ENCODE data around the gene CASK. TPM values are rescaled to one million over a fixed set of nuclear protein-coding genes. Genes with fewer than 3 reads are reported as not detected.
A peak's percentile ranks its signal among the peaks of the same experiment; 100 is the strongest.

CASK gene
- total RNA-seq, 2 donors from 2014 or later = 35.6 to 95.6 TPM

- H3K36me3 Mint-ChIP-seq (ENCODE audit: low read depth) = peaks cover 6% of the 10 kb centered on the region
- no peaks in the 10 kb centered on the region for H3K27me3 Mint-ChIP-seq
- peaks cover 12% of the 10 kb centered on the region for H3K4me1 Mint-ChIP-seq
- no peak for ATAC-seq (replicated peaks)
- no peak overlapping the region for H3K4me3 Mint-ChIP-seq
- H3K9me3 Mint-ChIP-seq = no peaks in the 10 kb centered on the region
- H3K27ac Mint-ChIP-seq = no peak overlapping the region
Observed at GRCh38 chrX:41759817-41760216, 163.5 kb downstream of the CASK start.

- no peak overlapping the region for H3K27ac Mint-ChIP-seq
- H3K27me3 Mint-ChIP-seq = no peaks in the 10 kb centered on the region
- peaks cover 4% of the 10 kb centered on the region for H3K4me1 Mint-ChIP-seq
- peaks cover 6% of the 10 kb centered on the region for H3K36me3 Mint-ChIP-seq (ENCODE audit: low read depth)
- no peaks in the 10 kb centered on the region for H3K9me3 Mint-ChIP-seq
- no peak overlapping the region for H3K4me3 Mint-ChIP-seq
- ATAC-seq (replicated peaks) = no peak
Observed at GRCh38 chrX:41758401-41758800, 165.0 kb downstream of the CASK start.

GRCh38 chrX:41750716-41751115 lies 172.6 kb downstream of the CASK start:
- Mint-ChIP-seq H3K4me1 (no peaks in the 10 kb centered on the region), H3K4me3 (no peak overlapping the region), H3K36me3 (ENCODE audit: low read depth) (peaks cover 6% of the 10 kb centered on the region), H3K27ac (no peak overlapping the region), H3K27me3 (no peaks in the 10 kb centered on the region), H3K9me3 (no peaks in the 10 kb centered on the region)
- no peak for ATAC-seq (replicated peaks)

GRCh38 chrX:41739871-41740270 lies 183.5 kb downstream of the CASK start:
- Mint-ChIP-seq H3K36me3 (ENCODE audit: low read depth) (peaks cover 29% of the 10 kb centered on the region), H3K4me3 (no peak overlapping the region), H3K27me3 (no peaks in the 10 kb centered on the region), H3K27ac (no peak overlapping the region), H3K4me1 (peaks cover 14% of the 10 kb centered on the region), H3K9me3 (no peaks in the 10 kb centered on the region)
- ATAC-seq (replicated peaks) = no peak

- no peak overlapping the region for H3K4me3 Mint-ChIP-seq
- H3K4me1 Mint-ChIP-seq = peaks cover 8% of the 10 kb centered on the region
- ATAC-seq (replicated peaks) = peak; percentile 19
- H3K27me3 Mint-ChIP-seq = no peaks in the 10 kb centered on the region
- H3K9me3 Mint-ChIP-seq = no peaks in the 10 kb centered on the region
- peaks cover 11% of the 10 kb centered on the region for H3K36me3 Mint-ChIP-seq (ENCODE audit: low read depth)
- no peak overlapping the region for H3K27ac Mint-ChIP-seq
Observed at GRCh38 chrX:41737065-41737464, 186.3 kb downstream of the CASK start.

- Mint-ChIP-seq H3K36me3 (ENCODE audit: low read depth) (peaks cover 13% of the 10 kb centered on the region), H3K4me1 (peaks cover 8% of the 10 kb centered on the region), H3K4me3 (peak overlapping the region; percentile 32), H3K27me3 (no peaks in the 10 kb centered on the region), H3K9me3 (no peaks in the 10 kb centered on the region), H3K27ac (peak overlapping the region; percentile 16)
- ATAC-seq (replicated peaks) = peak; percentile 37
Observed at GRCh38 chrX:41734530-41734929, 188.8 kb downstream of the CASK start.

GRCh38 chrX:41733939-41734338 lies 189.4 kb downstream of the CASK start:
- Mint-ChIP-seq H3K4me1 (peaks cover 8% of the 10 kb centered on the region), H3K4me3 (peak overlapping the region; percentile 32), H3K27me3 (no peaks in the 10 kb centered on the region), H3K36me3 (ENCODE audit: low read depth) (peaks cover 13% of the 10 kb centered on the region), H3K9me3 (no peaks in the 10 kb centered on the region), H3K27ac (peak overlapping the region; percentile 16)
- ATAC-seq (replicated peaks) = peak; percentile 96

- Mint-ChIP-seq H3K4me1 (peaks cover 8% of the 10 kb centered on the region), H3K4me3 (no peak overlapping the region), H3K27ac (no peak overlapping the region), H3K9me3 (no peaks in the 10 kb centered on the region), H3K27me3 (no peaks in the 10 kb centered on the region), H3K36me3 (ENCODE audit: low read depth) (peaks cover 15% of the 10 kb centered on the region)
- ATAC-seq (replicated peaks) = no peak
Observed at GRCh38 chrX:41732260-41732659, 191.1 kb downstream of the CASK start.

- no peak overlapping the region for H3K27ac Mint-ChIP-seq
- peaks cover 4% of the 10 kb centered on the region for H3K4me1 Mint-ChIP-seq
- no peaks in the 10 kb centered on the region for H3K27me3 Mint-ChIP-seq
- no peaks in the 10 kb centered on the region for H3K9me3 Mint-ChIP-seq
- no peak for ATAC-seq (replicated peaks)
- H3K36me3 Mint-ChIP-seq (ENCODE audit: low read depth) = peaks cover 12% of the 10 kb centered on the region
- no peak overlapping the region for H3K4me3 Mint-ChIP-seq
Observed at GRCh38 chrX:41730081-41730480, 193.3 kb downstream of the CASK start.

GRCh38 chrX:41728125-41728524 lies 195.2 kb downstream of the CASK start:
- Mint-ChIP-seq H3K9me3 (no peaks in the 10 kb centered on the region), H3K4me3 (no peak overlapping the region), H3K27me3 (no peaks in the 10 kb centered on the region), H3K36me3 (ENCODE audit: low read depth) (peaks cover 12% of the 10 kb centered on the region), H3K27ac (no peak overlapping the region), H3K4me1 (no peaks in the 10 kb centered on the region)
- ATAC-seq (replicated peaks) = peak; percentile 38

- no peaks in the 10 kb centered on the region for H3K27me3 Mint-ChIP-seq
- H3K27ac Mint-ChIP-seq = peak within 1 kb of the TSS; percentile 11
- peak within 1 kb of the TSS; percentile 47 for H3K4me3 Mint-ChIP-seq
- no peak for ATAC-seq (replicated peaks)
- peaks cover 21% of the 10 kb centered on the region for H3K4me1 Mint-ChIP-seq
- peaks cover 3% of the 10 kb centered on the region for H3K9me3 Mint-ChIP-seq
- H3K36me3 Mint-ChIP-seq (ENCODE audit: low read depth) = peaks cover 20% of the 10 kb centered on the region
Observed at GRCh38 chrX:41723826-41724225, 199.5 kb downstream of the CASK start, which contains the start of gene GPR82. TSS of gene GPR82 (plus strand) at chrX:41724181. CDS start at chrX:41727027, 2,846 bp downstream.

- Mint-ChIP-seq H3K4me1 (peaks cover 21% of the 10 kb centered on the region), H3K4me3 (peak overlapping the region; percentile 47), H3K27me3 (no peaks in the 10 kb centered on the region), H3K27ac (peak overlapping the region; percentile 11), H3K36me3 (ENCODE audit: low read depth) (peaks cover 22% of the 10 kb centered on the region), H3K9me3 (peaks cover 3% of the 10 kb centered on the region)
- ATAC-seq (replicated peaks) = no peak
Observed at GRCh38 chrX:41722816-41723618, 200.3 kb downstream of the CASK start.

- ATAC-seq (replicated peaks) = peak; percentile 39
- Mint-ChIP-seq H3K4me3 (peak overlapping the region; percentile 47), H3K9me3 (peaks cover 3% of the 10 kb centered on the region), H3K36me3 (ENCODE audit: low read depth) (peaks cover 20% of the 10 kb centered on the region), H3K27me3 (no peaks in the 10 kb centered on the region), H3K4me1 (peaks cover 21% of the 10 kb centered on the region), H3K27ac (peak overlapping the region; percentile 62)
Observed at GRCh38 chrX:41722214-41722613, 201.1 kb downstream of the CASK start.

- peak; percentile 66 for ATAC-seq (replicated peaks)
- Mint-ChIP-seq H3K27me3 (no peaks in the 10 kb centered on the region), H3K36me3 (ENCODE audit: low read depth) (peaks cover 22% of the 10 kb centered on the region), H3K9me3 (peaks cover 3% of the 10 kb centered on the region), H3K4me3 (peak overlapping the region; percentile 47), H3K27ac (peak overlapping the region; percentile 62), H3K4me1 (peaks cover 25% of the 10 kb centered on the region)
Observed at GRCh38 chrX:41721590-41721989, 201.8 kb downstream of the CASK start.

GRCh38 chrX:41720125-41720779 lies 203.1 kb downstream of the CASK start:
- Mint-ChIP-seq H3K27me3 (no peaks in the 10 kb centered on the region), H3K27ac (peak overlapping the region; percentile 50), H3K4me1 (peaks cover 26% of the 10 kb centered on the region), H3K4me3 (peak overlapping the region; percentile 40), H3K9me3 (peaks cover 3% of the 10 kb centered on the region), H3K36me3 (ENCODE audit: low read depth) (peaks cover 22% of the 10 kb centered on the region)
- peak; percentile 79 for ATAC-seq (replicated peaks)

Data from activated T-helper 17 cell treated with anti-CD3 and anti-CD28 coated beads, Interleukin-2, amount 50 U/mL, for 72 hours (primary cell).